ENCODE data around the gene FBLN2. TPM values are rescaled to one million over a fixed set of nuclear protein-coding genes. Genes with fewer than 3 reads are reported as not detected.

The FBLN2 gene
- total RNA-seq, 1 experiment from 2014 or later: 0.39 TPM

- no peaks in the 10 kb centered on the region for H3K79me2 ChIP-seq (ENCODE audit: insufficient read depth, low read length)
- intact Hi-C loops (cut with micrococcal nuclease): no loop called here
- H2AFZ ChIP-seq (ENCODE audit: low read depth, low read length, poor library complexity, severe bottlenecking): no peak overlapping the region
- POLR2A ChIA-PET: no interaction called here
- TF ChIP-seq SRF (IDR thresholded peaks at IDR 0.05; ENCODE audit: low read depth) (no peak), SP1 (IDR thresholded peaks at IDR 0.05; ENCODE audit: low read depth) (no peak), RAD21 (IDR thresholded peaks at IDR 0.05; ENCODE audit: low read depth) (no peak), POLR2AphosphoS5 (IDR thresholded peaks at IDR 0.05; ENCODE audit: low read depth, low read length) (no peak), ZBTB33 (IDR thresholded peaks at IDR 0.05; ENCODE audit: extremely low read depth, insufficient replicate concordance, low read length) (no peak), FOSL1 (IDR thresholded peaks at IDR 0.05; ENCODE audit: low read depth) (no peak), POLR2A (IDR thresholded peaks at IDR 0.05; ENCODE audit: borderline replicate concordance, extremely low read depth, insufficient read depth, insufficient read length) (no peak), CBX3 (IDR thresholded peaks at IDR 0.05; ENCODE audit: low read depth) (no peak), CEBPB (IDR thresholded peaks at IDR 0.05; ENCODE audit: low read depth) (no peak)
- no peak overlapping the region for H3K4me2 ChIP-seq (ENCODE audit: low read length)
- peaks cover 0 to 7% of the 10 kb centered on the region in 2 experiments; a peak in 1 of 4 replicates for H3K4me1 ChIP-seq (ENCODE audit: control insufficient read depth in 1 of 2, insufficient read depth in 2 of 2, low read length in 2 of 2)
- RAD21 ChIA-PET (ENCODE audit: low non-redundant PET in 1 of 2, low total read pairs in 2 of 2, uncharacterized antibody in 2 of 2, unreplicated experiment in 2 of 2): no interaction called here
- no peaks in the 10 kb centered on the region for H3K27me3 ChIP-seq (ENCODE audit: insufficient read depth, low read length)
- H3K4me3 ChIP-seq (replicated peaks in 1 of 2; ENCODE audit: low read depth in 1 of 2, low read length in 2 of 2): no peak overlapping the region
- no peaks in the 10 kb centered on the region for H3K9me2 ChIP-seq (ENCODE audit: insufficient read depth)
- no peak overlapping the region for H3K9ac ChIP-seq (ENCODE audit: low read length)
- no peaks in the 10 kb centered on the region for H3K36me3 ChIP-seq (ENCODE audit: control insufficient read depth in 1 of 2, insufficient read depth in 2 of 2, low read length in 2 of 2)
- DNase-seq (ENCODE audit: low read depth, low spot score) (no peak), ATAC-seq (no peak)
- CTCF ChIA-PET: no interaction called here
- no peaks in the 10 kb centered on the region for H4K20me1 ChIP-seq (ENCODE audit: insufficient read depth)
- no peaks in the 10 kb centered on the region for H3K9me3 ChIP-seq (ENCODE audit: control insufficient read depth in 1 of 2, insufficient read depth in 1 of 2, low read depth in 1 of 2, low read length in 2 of 2)
- no TSS peak for BruUV-seq (replicated peaks)
- no peak overlapping the region for H3K27ac ChIP-seq (ENCODE audit: low read depth, low read length)
These were observed 19.6 kb downstream of the FBLN2 start for GRCh38 chr3:13568515-13569028.

GRCh38 chr3:13569201-13569600, 20.3 kb downstream of the FBLN2 start:
- intact Hi-C loops (cut with micrococcal nuclease): no loop called here
- POLR2A ChIA-PET: no interaction called here
- peaks cover 0 to 7% of the 10 kb centered on the region in 2 experiments; a peak in 1 of 4 replicates for H3K4me1 ChIP-seq (ENCODE audit: control insufficient read depth in 1 of 2, insufficient read depth in 2 of 2, low read length in 2 of 2)
- no peaks in the 10 kb centered on the region for H3K27me3 ChIP-seq (ENCODE audit: insufficient read depth, low read length)
- no peaks in the 10 kb centered on the region for H3K9me2 ChIP-seq (ENCODE audit: insufficient read depth)
- no peak overlapping the region for H3K4me2 ChIP-seq (ENCODE audit: low read length)
- H3K36me3 ChIP-seq (ENCODE audit: control insufficient read depth in 1 of 2, insufficient read depth in 2 of 2, low read length in 2 of 2): no peaks in the 10 kb centered on the region
- RAD21 ChIA-PET (ENCODE audit: low non-redundant PET in 1 of 2, low total read pairs in 2 of 2, uncharacterized antibody in 2 of 2, unreplicated experiment in 2 of 2): no interaction called here
- no peaks in the 10 kb centered on the region for H4K20me1 ChIP-seq (ENCODE audit: insufficient read depth)
- DNase-seq (ENCODE audit: low read depth, low spot score) (no peak), ATAC-seq (no peak)
- H3K79me2 ChIP-seq (ENCODE audit: insufficient read depth, low read length): no peaks in the 10 kb centered on the region
- no TSS peak for BruUV-seq (replicated peaks)
- H2AFZ ChIP-seq (ENCODE audit: low read depth, low read length, poor library complexity, severe bottlenecking): no peak overlapping the region
- H3K9ac ChIP-seq (ENCODE audit: low read length): no peak overlapping the region
- CTCF ChIA-PET: no interaction called here
- TF ChIP-seq SIN3A (IDR thresholded peaks at IDR 0.05; ENCODE audit: low read depth) (no peak), ELF1 (IDR thresholded peaks at IDR 0.05; ENCODE audit: borderline replicate concordance, low read depth) (no peak), EZH2phosphoT487 (IDR thresholded peaks at IDR 0.05; ENCODE audit: borderline replicate concordance) (no peak), EZH2 (IDR thresholded peaks at IDR 0.05) (no peak), CEBPB (IDR thresholded peaks at IDR 0.05; ENCODE audit: low read depth) (no peak), JUND (IDR thresholded peaks at IDR 0.05) (no peak), MAX (IDR thresholded peaks at IDR 0.05) (no peak), SRF (IDR thresholded peaks at IDR 0.05; ENCODE audit: low read depth) (no peak), SP1 (IDR thresholded peaks at IDR 0.05; ENCODE audit: low read depth) (no peak), POLR2AphosphoS5 (IDR thresholded peaks at IDR 0.05; ENCODE audit: low read depth, low read length) (no peak), FOSL1 (IDR thresholded peaks at IDR 0.05; ENCODE audit: low read depth) (no peak), TCF7L2 (IDR thresholded peaks at IDR 0.05; ENCODE audit: borderline replicate concordance, extremely low read depth, insufficient read depth, insufficient read length) (no peak), EGR1 (IDR thresholded peaks at IDR 0.05; ENCODE audit: low read depth) (no peak), CTCF (IDR thresholded peaks at IDR 0.05 in 2 of 3, conservative IDR thresholded peaks at IDR 0.05 in 1 of 3; ENCODE audit: borderline replicate concordance in 1 of 3, insufficient read depth in 1 of 3, low read depth in 2 of 3, low read length in 2 of 3) (no peak)
- H3K9me3 ChIP-seq (ENCODE audit: control insufficient read depth in 1 of 2, insufficient read depth in 1 of 2, low read depth in 1 of 2, low read length in 2 of 2): no peaks in the 10 kb centered on the region
- H3K4me3 ChIP-seq (replicated peaks in 1 of 2; ENCODE audit: low read depth in 1 of 2, low read length in 2 of 2): no peak overlapping the region
- no peak overlapping the region for H3K27ac ChIP-seq (ENCODE audit: low read depth, low read length)

Data from HCT116 (cell line).